Activated T-cell treated with anti-CD3 and anti-CD28 coated beads, Interleukin-2, amount 50 U/mL, for 24 hours (primary cell): Measurements from ENCODE around the gene CPEB1.
"Not testable (repeated sequence)": the region's sequence is repeated elsewhere in the genome, so short reads cannot be mapped to it uniquely, and the experiment has no call there.

Experiments
- DNase-seq: peaks from one replicate; pipeline ENCODE4 v3.0.0-alpha.2; 2020
- H3K27ac Mint-ChIP-seq: 2 replicates; pipeline ENCODE4 v1.8.0; 2020; ENCODE audit warnings: mild to moderate bottlenecking, mixed read lengths
- H3K27me3 Mint-ChIP-seq: 2 replicates; pipeline ENCODE4 v1.8.0; 2020; ENCODE audit warnings: mixed read lengths
- H3K36me3 Mint-ChIP-seq: 2 replicates; pipeline ENCODE4 v1.8.0; 2020; ENCODE audit warnings: low read depth, mixed read lengths
- H3K4me1 Mint-ChIP-seq: 2 replicates; pipeline ENCODE4 v1.8.0; 2020; ENCODE audit warnings: low read depth, mixed read lengths
- H3K4me3 Mint-ChIP-seq: 2 replicates; pipeline ENCODE4 v1.8.0; 2020; ENCODE audit warnings: mild to moderate bottlenecking, moderate library complexity, mixed read lengths
- H3K9me3 Mint-ChIP-seq: 2 replicates; pipeline ENCODE4 v1.8.0; 2020; ENCODE audit warnings: mixed read lengths

The CPEB1 gene

DNA sequence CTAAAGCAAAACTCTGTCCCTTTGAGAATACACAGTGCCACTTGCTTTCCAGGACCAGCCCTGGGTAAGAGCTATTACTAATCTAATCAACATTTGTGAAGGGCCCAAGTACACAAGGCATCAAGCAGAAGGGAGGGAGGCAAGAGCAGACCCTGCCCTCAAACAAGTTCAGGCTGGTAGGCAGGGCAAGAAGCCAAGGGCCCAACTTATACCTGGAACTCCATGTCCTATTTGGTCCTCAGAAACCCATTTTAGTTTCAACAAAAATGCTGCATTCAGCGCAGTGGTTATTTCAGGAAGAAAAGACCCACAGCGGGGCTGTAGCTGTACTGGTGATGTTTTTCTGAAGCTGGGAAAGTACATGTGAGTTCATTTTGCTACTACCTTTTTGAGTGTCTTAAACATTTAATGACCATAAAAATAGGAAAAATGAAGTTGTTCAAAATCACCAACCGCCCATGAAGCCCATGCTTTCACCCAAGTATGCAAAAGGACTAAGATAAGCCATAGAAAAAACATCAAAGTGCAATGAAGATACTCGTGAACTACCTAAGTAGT, 109.7 kb downstream of the CPEB1 start:
- H3K4me1 Mint-ChIP-seq: peaks cover 37% of the 10 kb centered on the region
- H3K4me3 Mint-ChIP-seq: peak overlapping the region; percentile 99
- no peaks in the 10 kb centered on the region for H3K27me3 Mint-ChIP-seq
- no peaks in the 10 kb centered on the region for H3K9me3 Mint-ChIP-seq
- H3K36me3 Mint-ChIP-seq: peaks cover 87% of the 10 kb centered on the region
- peak overlapping the region; percentile 98 for H3K27ac Mint-ChIP-seq
- no peak for DNase-seq

DNA sequence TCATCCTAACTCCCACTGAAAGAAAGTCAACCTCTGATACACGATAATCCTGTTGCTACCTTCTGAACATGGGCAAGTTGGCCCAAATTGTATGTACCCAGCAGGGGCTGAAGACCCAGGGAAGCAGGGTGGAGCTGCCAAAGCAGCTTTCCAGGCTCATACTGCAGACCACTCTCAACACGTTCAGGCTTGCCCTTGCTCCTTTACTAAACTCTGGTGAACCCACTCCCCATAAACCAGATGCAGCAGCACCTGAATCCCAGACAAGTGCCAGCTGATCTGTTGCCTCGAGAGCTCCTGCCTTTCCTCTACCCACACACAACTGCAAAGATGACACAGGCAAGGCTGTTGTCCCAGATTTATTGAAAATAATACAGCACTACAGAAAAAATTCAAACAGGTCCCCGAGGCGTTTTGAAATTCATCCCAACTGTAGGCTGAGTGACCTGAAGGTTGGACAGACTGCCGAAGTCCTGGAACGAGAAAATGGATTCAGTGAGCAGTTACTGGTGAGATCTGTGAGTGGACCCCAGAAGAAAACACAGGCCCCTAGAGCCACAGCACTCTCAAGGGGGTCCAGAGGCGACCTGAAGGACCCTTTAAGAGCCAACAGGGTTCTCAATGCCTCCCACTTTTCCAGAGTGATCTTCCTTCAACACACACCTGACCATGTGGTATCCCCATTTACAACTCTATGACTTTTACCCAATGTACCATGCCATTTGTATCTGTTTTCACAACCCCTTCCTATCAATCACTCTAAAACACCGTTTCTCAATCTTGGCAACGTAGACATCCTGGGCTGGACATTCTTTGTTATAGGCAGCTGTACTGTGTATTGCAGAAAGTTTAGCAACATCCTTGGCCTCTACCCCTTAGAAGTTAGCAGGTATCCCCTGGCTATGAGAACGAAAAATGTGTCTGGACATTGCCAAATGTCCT, 110.5 kb downstream of the CPEB1 start:
- H3K4me1 Mint-ChIP-seq: peaks cover 37% of the 10 kb centered on the region
- H3K27me3 Mint-ChIP-seq: no peaks in the 10 kb centered on the region
- H3K4me3 Mint-ChIP-seq: peak overlapping the region; percentile 99
- peaks cover 92% of the 10 kb centered on the region for H3K36me3 Mint-ChIP-seq
- no peak for DNase-seq
- peak overlapping the region; percentile 98 for H3K27ac Mint-ChIP-seq
- H3K9me3 Mint-ChIP-seq: no peaks in the 10 kb centered on the region

DNA sequence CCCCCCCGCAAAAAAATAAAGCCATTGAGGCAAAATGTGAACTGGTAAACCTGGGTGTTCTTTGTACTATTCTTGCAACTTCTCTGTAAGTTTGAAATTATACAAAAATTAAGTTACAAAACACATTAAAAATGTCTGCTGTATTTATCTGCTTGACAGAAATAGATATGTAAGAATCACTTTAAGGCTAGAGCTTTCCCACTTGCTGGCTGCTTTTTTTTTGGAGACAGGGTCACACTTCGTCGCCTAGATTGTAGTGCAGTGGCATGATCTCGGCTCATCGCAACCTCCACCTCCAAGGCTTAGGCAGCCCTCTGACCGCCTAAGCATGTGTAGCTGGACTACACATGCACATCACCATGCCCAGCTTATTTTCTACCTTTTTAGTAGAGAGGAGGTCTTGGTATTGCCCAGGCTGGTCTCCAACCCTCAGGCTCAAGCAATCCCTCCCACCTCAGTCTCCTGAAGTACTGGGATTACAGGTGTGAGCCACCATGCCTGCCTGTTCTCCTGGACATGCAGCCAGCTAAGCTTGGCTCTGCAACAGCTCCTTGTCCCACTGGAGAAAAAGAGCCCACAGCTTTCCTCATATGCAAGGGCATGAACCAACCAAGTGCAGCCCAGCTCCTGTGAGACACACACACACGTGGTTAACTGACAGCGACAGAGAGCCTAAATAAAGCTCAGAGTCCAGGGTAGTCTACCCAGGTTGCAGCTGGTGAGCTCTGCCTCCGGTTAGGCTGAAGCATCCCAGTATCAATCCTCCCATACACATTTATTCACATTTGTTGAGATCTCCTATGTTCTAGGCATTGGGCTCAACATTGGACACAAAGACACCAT, 111.4 kb downstream of the CPEB1 start:
- Mint-ChIP-seq H3K27ac (peak overlapping the region; percentile 98), H3K4me1 (peaks cover 34% of the 10 kb centered on the region), H3K27me3 (no peaks in the 10 kb centered on the region), H3K4me3 (peak overlapping the region; percentile 99), H3K36me3 (peaks cover 86% of the 10 kb centered on the region), H3K9me3 (no peaks in the 10 kb centered on the region)
- peak; percentile 54 for DNase-seq

DNA sequence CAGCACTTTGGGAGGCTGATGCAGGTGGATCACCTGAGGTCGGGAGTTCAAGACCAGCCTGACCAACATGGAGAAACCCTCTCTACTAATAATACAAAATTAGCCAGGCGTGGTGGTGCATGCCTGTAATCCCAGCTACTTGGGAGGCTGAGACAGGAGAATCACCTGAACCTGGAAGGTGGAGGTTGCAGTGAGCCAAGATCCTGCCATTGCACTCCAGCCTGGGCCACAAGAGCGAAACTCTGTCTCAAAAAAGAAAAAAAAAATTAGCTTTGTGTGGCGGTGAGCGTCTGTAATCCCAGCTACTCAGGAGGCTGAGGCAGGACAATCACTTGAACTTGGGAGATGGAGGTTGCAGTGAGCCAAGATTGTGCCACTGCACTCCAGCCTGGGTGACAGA, 112.0 kb downstream of the CPEB1 start:
- H3K9me3 Mint-ChIP-seq, H3K27me3 Mint-ChIP-seq, DNase-seq: not testable (repeated sequence)
- Mint-ChIP-seq H3K4me3 (peak overlapping the region; percentile 99), H3K27ac (peak overlapping the region; percentile 98), H3K4me1 (peaks cover 34% of the 10 kb centered on the region), H3K36me3 (peaks cover 81% of the 10 kb centered on the region)

DNA sequence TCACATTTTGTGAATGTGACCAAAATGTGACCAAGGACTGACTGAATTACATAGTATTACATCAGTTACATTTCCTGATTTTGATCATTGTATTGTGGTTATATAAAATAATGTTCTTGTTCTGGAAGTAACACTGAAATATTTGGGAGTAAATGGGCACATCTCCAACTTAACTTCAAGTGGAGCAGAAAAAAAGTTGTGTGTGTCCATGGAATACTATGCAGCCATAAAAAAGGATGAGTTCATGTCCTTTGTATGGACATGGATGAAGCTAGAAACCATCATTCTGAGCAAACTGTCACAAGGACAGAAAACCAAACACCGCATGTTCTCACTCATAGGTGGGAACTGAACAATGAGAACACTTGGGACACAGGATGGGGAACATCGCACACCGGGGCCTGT, 112.7 kb downstream of the CPEB1 start:
- not testable (repeated sequence) for H3K27me3 Mint-ChIP-seq, H3K4me3 Mint-ChIP-seq, DNase-seq, H3K9me3 Mint-ChIP-seq
- Mint-ChIP-seq H3K36me3 (peaks cover 74% of the 10 kb centered on the region), H3K4me1 (peaks cover 34% of the 10 kb centered on the region), H3K27ac (peak overlapping the region; percentile 89)

DNA sequence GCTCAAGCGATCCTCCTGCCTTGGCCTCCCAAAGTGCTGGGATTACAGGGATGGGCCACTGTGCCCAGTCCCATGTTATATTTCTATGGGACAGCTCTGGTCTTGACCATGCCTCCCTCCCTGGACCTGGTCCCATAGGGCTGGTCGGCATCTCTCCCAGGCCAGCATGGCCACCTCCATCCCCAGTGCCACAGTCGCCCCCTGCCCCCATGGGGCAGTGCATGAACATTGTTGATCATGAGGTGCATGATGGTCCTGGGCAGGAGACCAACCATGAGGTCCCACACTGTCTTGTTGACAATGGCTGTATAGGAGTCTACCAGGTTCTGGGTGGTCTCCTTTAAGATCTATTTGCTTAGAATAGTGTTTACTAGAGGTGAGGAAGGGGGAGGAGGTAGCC, 113.4 kb downstream of the CPEB1 start:
- Mint-ChIP-seq H3K9me3 (no peaks in the 10 kb centered on the region), H3K27ac (peak overlapping the region; percentile 89)

DNA sequence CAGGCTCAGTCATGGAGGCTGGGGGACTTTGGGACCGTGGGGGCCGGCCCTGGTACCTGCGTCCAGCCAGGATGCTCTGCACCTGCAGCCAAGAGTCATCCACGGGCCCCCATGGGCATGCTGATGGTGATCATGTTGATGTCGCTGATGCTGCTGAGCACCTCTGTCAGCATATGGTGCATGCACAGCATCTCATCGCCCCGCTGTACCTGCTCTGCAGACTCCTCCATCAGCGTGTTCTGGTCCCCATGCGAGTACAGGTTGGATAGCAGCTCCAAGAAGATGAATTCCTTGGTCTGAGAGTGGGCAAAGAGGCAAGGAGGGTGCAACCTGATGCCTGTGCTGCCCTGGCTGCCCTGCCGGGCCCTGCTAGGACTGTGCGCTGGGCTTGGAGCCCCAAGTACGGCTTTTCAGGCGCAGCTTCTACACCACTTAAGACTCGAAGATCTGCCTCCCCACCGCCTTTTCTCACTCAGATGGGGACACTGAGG, 114.1 kb downstream of the CPEB1 start:
- H3K4me3 Mint-ChIP-seq: no peak overlapping the region
- peak overlapping the region; percentile 89 for H3K27ac Mint-ChIP-seq
- H3K9me3 Mint-ChIP-seq: no peaks in the 10 kb centered on the region
- H3K4me1 Mint-ChIP-seq: peaks cover 32% of the 10 kb centered on the region
- H3K27me3 Mint-ChIP-seq: no peaks in the 10 kb centered on the region
- DNase-seq: no peak
- H3K36me3 Mint-ChIP-seq: peaks cover 60% of the 10 kb centered on the region

More for the DNA sequence above, 113.4 kb downstream of the CPEB1 start:
- H3K36me3 Mint-ChIP-seq: peaks cover 67% of the 10 kb centered on the region
- DNase-seq: no peak
- no peaks in the 10 kb centered on the region for H3K27me3 Mint-ChIP-seq
- H3K4me3 Mint-ChIP-seq: no peak overlapping the region
- H3K4me1 Mint-ChIP-seq: peaks cover 34% of the 10 kb centered on the region

DNA sequence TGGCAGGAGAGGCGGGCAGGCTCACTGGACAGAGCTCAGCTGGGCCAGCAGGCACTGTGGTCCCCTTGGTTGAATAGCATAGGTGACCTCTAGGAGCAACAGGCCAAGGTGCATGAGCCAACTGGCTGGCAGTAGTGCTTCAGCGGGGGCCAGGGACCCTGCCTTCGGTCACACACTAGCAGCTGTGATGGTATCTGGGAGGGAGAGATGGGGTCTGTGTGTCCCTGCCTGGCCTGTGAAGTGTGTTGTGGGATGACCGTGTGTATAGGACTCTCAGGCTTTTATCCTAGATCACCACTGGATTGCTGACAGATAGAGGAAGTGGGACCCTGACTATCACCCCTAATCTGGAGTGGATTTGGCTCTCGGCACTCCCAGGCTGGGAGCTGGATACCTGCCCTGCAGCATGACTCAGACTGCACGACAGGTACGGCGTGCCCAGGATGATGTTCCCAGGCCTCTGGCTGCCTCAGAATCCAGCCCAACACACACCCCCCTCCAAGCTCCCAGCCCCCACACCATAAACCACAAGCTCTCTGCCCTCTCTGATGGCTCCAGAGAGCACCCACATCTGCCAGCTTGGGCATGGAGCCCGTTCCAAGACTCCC, 114.7 kb downstream of the CPEB1 start:
- no peak for DNase-seq
- H3K27me3 Mint-ChIP-seq: no peaks in the 10 kb centered on the region
- peaks cover 26% of the 10 kb centered on the region for H3K4me1 Mint-ChIP-seq
- peaks cover 54% of the 10 kb centered on the region for H3K36me3 Mint-ChIP-seq
- no peaks in the 10 kb centered on the region for H3K9me3 Mint-ChIP-seq
- peak overlapping the region; percentile 89 for H3K27ac Mint-ChIP-seq
- no peak overlapping the region for H3K4me3 Mint-ChIP-seq

DNA sequence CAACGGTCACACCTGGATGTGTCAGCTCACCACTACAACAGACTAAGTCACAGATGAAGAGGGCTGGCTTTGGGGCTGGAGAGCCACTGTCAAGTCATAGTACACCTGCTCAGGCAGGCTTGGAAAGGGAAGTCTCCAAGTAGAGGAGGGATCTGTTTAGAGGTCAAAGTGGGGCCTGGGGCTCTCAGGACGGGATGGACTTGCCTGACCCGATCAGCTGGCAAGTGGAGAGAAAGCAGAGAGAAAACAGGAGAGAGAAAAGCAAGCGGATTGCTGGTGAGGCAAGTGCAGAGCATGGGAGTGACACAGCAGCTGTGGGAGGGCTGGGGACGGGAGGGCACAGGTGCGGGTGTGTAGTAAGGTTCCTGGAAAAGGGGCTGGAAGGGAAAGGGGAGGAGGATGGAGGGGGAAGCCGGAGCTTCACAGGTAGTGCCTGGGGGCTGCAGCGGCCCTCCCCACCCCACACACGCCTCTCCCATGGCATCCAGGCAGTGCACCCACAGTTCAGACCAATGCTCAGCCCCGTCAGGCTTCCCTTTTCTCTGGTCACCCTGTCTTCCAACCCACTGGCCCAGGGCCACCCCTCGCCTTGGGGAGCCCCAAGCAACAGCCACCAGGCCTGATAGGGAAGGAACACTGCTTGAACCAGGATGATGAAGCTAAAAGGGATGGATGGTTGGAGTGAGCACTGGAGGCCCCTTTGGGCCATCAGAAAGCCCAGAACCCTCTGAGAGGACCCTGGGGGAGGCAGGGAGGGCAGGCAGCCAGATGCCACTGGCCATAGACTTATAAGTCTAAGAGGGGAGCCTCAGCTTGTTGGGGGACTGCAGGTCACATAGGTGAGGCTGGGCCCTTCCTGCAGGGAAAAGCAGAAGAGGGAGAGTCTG, 115.4 kb downstream of the CPEB1 start:
- Mint-ChIP-seq H3K4me3 (no peak overlapping the region), H3K27me3 (peaks cover 3% of the 10 kb centered on the region), H3K36me3 (peaks cover 47% of the 10 kb centered on the region), H3K27ac (peak overlapping the region; percentile 89), H3K4me1 (peaks cover 19% of the 10 kb centered on the region), H3K9me3 (no peaks in the 10 kb centered on the region)
- no peak for DNase-seq

DNA sequence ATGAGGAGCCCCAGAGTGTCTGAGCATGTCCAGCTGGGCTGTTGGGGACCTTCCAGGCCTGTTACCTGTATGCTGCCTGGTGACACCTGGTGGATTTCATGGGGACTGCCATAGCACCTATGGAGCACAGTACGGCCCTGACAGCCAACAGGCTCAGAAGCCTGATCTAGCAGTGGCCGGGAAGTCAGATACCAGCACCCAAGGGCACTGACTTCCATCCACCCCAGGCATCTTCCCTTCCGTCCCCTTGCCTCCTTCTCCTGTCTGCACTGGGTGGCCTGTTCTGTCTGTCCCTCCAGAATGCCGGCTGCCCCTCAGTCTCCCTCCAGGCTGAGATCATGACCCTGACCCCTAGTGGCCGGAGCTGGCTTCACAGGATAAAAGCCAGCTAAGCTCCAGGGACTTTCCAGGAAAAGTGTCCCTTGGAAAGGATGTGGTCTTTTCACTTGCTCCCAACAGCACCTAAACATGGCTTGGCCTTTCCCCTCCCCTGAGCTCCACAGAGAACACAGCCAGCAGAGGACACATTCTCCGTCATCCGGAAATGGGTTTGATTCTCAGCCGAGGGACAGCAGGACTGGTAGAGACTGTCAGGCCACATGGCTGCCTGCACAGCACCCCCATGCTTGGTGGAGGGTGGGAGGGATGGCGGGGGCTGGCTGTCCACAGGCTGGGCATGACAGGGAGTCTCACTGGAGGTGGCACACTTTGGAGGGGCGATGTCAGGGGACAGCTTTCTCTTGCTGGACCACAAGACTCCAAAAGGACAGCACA, 116.4 kb downstream of the CPEB1 start:
- Mint-ChIP-seq H3K4me3 (peak overlapping the region; percentile 6), H3K27ac (peak overlapping the region; percentile 83), H3K9me3 (no peaks in the 10 kb centered on the region), H3K27me3 (peaks cover 3% of the 10 kb centered on the region), H3K36me3 (peaks cover 37% of the 10 kb centered on the region), H3K4me1 (peaks cover 10% of the 10 kb centered on the region)
- DNase-seq: peak; percentile 82

DNA sequence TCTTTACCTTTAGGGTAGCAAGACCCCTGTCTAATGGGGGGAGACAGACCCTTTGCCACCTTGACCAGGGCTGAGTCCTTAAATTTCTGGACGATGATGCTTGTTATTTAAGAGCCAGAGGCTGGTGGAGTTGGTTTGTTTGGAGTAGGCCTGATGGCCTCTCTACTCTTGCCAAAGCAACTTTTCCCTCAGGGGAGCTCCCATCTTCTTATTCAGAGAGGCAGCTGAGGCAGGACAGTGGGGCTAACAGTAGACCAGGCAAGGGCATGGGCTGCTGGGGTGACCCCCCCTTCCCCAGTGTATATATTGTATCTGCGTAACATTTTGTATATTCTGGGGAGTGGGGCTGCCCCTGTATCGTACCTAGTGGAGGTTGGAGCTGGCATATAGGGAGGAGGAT, 117.2 kb downstream of the CPEB1 start:
- Mint-ChIP-seq H3K4me3 (no peak overlapping the region), H3K9me3 (no peaks in the 10 kb centered on the region), H3K27ac (no peak overlapping the region), H3K4me1 (peaks cover 10% of the 10 kb centered on the region), H3K27me3 (peaks cover 3% of the 10 kb centered on the region), H3K36me3 (peaks cover 29% of the 10 kb centered on the region)
- no peak for DNase-seq

DNA sequence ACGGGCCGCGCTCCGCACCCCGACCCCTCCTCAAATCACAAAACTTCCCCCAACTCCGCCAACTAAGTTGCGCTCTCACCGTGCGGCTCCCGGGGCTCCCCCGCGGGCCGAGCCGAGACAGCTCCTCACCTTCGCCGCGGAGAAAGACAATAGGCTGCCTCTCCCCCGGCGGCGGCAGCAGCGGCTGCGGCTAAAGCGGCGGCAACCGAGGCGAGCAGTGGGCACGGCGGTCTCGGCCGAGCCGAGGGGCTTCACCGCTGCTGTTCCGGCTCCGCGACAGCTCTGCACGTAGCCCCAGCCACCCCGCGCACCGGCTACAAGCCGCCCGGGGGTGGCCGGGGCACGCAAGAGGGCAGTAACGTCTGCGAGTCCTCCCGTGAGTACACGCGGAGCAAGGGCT, 133.6 kb downstream of the CPEB1 start:
- H3K9me3 Mint-ChIP-seq, H3K4me1 Mint-ChIP-seq, H3K27me3 Mint-ChIP-seq, DNase-seq, H3K36me3 Mint-ChIP-seq, H3K4me3 Mint-ChIP-seq, H3K27ac Mint-ChIP-seq: not testable (repeated sequence)

DNA sequence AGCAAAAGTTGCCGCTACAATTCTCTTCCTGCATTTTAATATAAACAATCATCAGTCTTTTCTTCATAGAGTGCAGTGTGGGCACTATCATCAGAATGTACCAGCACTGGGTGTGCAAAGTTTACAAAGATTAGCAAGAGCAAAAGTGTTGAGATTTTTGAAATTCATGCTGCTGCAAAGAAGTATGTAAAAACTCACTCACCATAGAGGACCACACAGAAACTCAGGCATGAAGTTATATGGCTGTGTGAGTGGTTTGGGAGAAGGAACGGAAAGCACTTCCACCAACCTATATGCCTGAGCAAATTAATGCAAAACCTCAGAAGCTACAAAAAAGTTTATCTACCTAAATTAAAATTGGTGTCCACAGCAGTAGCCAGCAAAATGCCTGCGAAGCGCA, 139.5 kb downstream of the CPEB1 start:
- not testable (repeated sequence) for H3K27ac Mint-ChIP-seq, H3K27me3 Mint-ChIP-seq, H3K9me3 Mint-ChIP-seq, H3K4me1 Mint-ChIP-seq, H3K36me3 Mint-ChIP-seq, DNase-seq, H3K4me3 Mint-ChIP-seq
